ENCODE results near the gene PTPRM. TPM values are rescaled to one million over a fixed set of nuclear protein-coding genes. Genes with fewer than 3 reads are reported as not detected.

The PTPRM gene
- total and polyA plus RNA-seq, 2 of the 4 experiments (the other 2 are of a cell fraction): 28.3 to 51.2 TPM

DNA sequence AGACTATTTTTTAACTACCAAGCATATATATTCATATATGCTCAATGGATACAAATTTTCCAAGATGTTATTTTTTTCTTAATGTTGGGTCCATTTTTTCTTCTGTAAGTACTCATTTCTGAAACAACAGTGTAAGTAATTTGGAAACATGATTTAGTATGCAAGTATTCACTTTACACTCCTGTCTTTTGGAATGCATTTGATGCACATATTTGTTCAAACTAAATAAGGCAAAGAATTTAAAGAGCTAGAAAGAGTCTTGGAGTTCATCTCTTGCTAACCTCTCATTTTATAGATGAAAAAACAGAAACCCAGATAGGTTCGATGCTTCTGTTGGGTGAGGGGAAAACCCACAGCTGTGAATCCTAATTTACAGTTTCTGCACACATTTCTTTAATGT is 602.6 kb downstream of the PTPRM start:
- Histone ChIP-seq H3K4ac (ENCODE audit: low read depth, low read length) (no peak overlapping the region), H3K27ac (ENCODE audit: insufficient read depth, low read length) (no peak overlapping the region), H4K5ac (ENCODE audit: low read depth, low read length) (no peak overlapping the region), H2BK15ac (ENCODE audit: low read depth, low read length) (no peak overlapping the region), H2BK5ac (ENCODE audit: low read depth, low read length, poor library complexity, severe bottlenecking) (no peak overlapping the region), H3K79me1 (ENCODE audit: low read depth in 1 of 2, low read length in 2 of 2) (peaks cover 0 to 3% of the 10 kb centered on the region in 2 experiments; a peak in 1 of 4 replicates), H3K23ac (ENCODE audit: low read depth, low read length) (no peak overlapping the region), H2AFZ (replicated peaks; ENCODE audit: low read length, poor library complexity) (no peak overlapping the region), H4K20me1 (ENCODE audit: insufficient read depth, low read length) (no peaks in the 10 kb centered on the region), H3K27me3 (ENCODE audit: control insufficient read depth, insufficient read depth, low read length) (no peaks in the 10 kb centered on the region), H3K4me1 (ENCODE audit: control insufficient read depth, insufficient read depth, low read length) (no peaks in the 10 kb centered on the region), H3K9me1 (ENCODE audit: insufficient read depth, low read length) (0 out of 2 replicates have a peak, but pooled peaks cover 3% of the 10 kb centered on the region), H4K91ac (ENCODE audit: insufficient read depth, low read depth, low read length) (no peak overlapping the region), H4K8ac (ENCODE audit: low read depth in 2 of 2, low read length in 2 of 2) (no peak overlapping the region), H2BK20ac (ENCODE audit: low read depth, low read length) (no peak overlapping the region), H2AK9ac (replicated peaks; ENCODE audit: low read depth, low read length, poor library complexity) (no peak overlapping the region), H3K4me3 (ENCODE audit: insufficient read depth, low read depth, low read length) (no peak overlapping the region), H3K9me3 (ENCODE audit: control insufficient read depth, insufficient read depth, low read length) (no peaks in the 10 kb centered on the region), H3K14ac (replicated peaks; ENCODE audit: low read depth, low read length) (no peak overlapping the region), H3K18ac (ENCODE audit: low read depth, low read length) (no peak overlapping the region), H2BK120ac (ENCODE audit: low read depth, low read length) (no peak overlapping the region), H2AK5ac (ENCODE audit: low read depth, low read length) (no peak overlapping the region), H3K36me3 (ENCODE audit: control insufficient read depth, insufficient read depth, low read length) (peaks cover 1% of the 10 kb centered on the region; the same call in 1 of the 2 replicates), H3K4me2 (ENCODE audit: low read depth, low read length) (no peak overlapping the region), H3K9ac (ENCODE audit: low read depth, low read length) (no peak overlapping the region), H3K56ac (ENCODE audit: extremely low read depth, insufficient read depth, low read length) (no peak overlapping the region)
- dilution Hi-C loops (cut with HindIII; ENCODE audit: low sequenced_read_pairs, unreplicated experiment) (no loop called here), in situ Hi-C loops (cut with MboI; ENCODE audit: low sequenced_read_pairs) (no loop called here), intact Hi-C loops (cut with micrococcal nuclease) (no loop called here)
- ChIA-PET CTCF (interaction anchor here (1.2 kb wide), 1 partner anchor 9 kb away, joined by 3 read pairs; no protein-coding TSS in a partner anchor), POLR2A (ENCODE audit: unreplicated experiment) (no interaction called here)
- ATAC-seq (ENCODE audit: low read depth) (no peak), DNase-seq (no peak)
- WGBS, 2 experiments (ENCODE audit: extremely low coverage in 2 of 2, insufficient read length in 1 of 2): no CpG with 5 or more reads among the region's 1 CpG
- TF ChIP-seq, protein P1, sequence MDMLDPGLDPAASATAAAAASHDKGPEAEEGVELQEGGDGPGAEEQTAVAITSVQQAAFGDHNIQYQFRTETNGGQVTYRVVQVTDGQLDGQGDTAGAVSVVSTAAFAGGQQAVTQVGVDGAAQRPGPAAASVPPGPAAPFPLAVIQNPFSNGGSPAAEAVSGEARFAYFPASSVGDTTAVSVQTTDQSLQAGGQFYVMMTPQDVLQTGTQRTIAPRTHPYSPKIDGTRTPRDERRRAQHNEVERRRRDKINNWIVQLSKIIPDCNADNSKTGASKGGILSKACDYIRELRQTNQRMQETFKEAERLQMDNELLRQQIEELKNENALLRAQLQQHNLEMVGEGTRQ (IDR thresholded peaks at IDR 0.05; ENCODE audit: low read depth, low read length): no peak
- TF ChIP-seq RCOR1 (IDR thresholded peaks at IDR 0.05; ENCODE audit: insufficient replicate concordance, low read length) (no peak), RFX5 (IDR thresholded peaks at IDR 0.05; ENCODE audit: low read depth, low read length) (no peak), SMC3 (IDR thresholded peaks at IDR 0.05; ENCODE audit: low read depth, low read length) (no peak)
- TF ChIP-seq, protein P2, sequence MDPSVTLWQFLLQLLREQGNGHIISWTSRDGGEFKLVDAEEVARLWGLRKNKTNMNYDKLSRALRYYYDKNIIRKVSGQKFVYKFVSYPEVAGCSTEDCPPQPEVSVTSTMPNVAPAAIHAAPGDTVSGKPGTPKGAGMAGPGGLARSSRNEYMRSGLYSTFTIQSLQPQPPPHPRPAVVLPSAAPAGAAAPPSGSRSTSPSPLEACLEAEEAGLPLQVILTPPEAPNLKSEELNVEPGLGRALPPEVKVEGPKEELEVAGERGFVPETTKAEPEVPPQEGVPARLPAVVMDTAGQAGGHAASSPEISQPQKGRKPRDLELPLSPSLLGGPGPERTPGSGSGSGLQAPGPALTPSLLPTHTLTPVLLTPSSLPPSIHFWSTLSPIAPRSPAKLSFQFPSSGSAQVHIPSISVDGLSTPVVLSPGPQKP (IDR thresholded peaks at IDR 0.05; ENCODE audit: borderline replicate concordance, low read depth, low read length): no peak
- no TSS peak for BruUV-seq (replicated peaks)
